H1 (cell line): ENCODE data around the gene BCL2L1. TPM values are rescaled to one million over a fixed set of nuclear protein-coding genes. Genes with fewer than 3 reads are reported as not detected.

ENCODE experiments used
- CTCF ChIA-PET: fragments of 300-600 bp; sonication (Branson Sonifier 250); formaldehyde crosslinking; loops from one replicate; lab custom pipeline; 2021; ENCODE audit not compliant: partially characterized antibody; lab: Charles Lee
- POLR2A ChIA-PET: fragments of 300-600 bp; sonication (Branson Sonifier 250); formaldehyde crosslinking; loops from one replicate; lab custom pipeline; 2021; ENCODE audit warnings: inconsistent platforms; ENCODE audit not compliant: partially characterized antibody; lab: Charles Lee
- DNase-seq, 2 experiments: peaks; one replicate each; pipeline versions ENCODE4 v3.0.0 to v3.0.0-alpha.2; 2010 to 2022; ENCODE audit warnings: low spot score in 2 of 2, low read depth in 1 of 2, mixed read lengths in 1 of 2
- FAIRE-seq: peaks from 2 replicates; lab custom pipeline; 2011; peaks lifted over from hg19 to GRCh38; lab: Jason Lieb, UNC
- H2AFZ ChIP-seq: 2 replicates; pipeline ENCODE4 v1.8.1; 2012; ENCODE audit warnings: low read length, inconsistent platforms
- H2AK5ac ChIP-seq: 2 replicates; pipeline ENCODE4 v1.6.1; 2013; ENCODE audit warnings: low read depth, low read length
- H2BK120ac ChIP-seq: replicated peaks from 2 replicates; pipeline ENCODE3; 2013; ENCODE audit warnings: low read depth, low read length, inconsistent platforms
- H2BK12ac ChIP-seq: 2 replicates; pipeline ENCODE4 v1.6.1; 2013; ENCODE audit warnings: low read depth, low read length
- H2BK15ac ChIP-seq: 2 replicates; pipeline ENCODE4 v1.6.1; 2013; ENCODE audit warnings: low read length
- H2BK20ac ChIP-seq: 2 replicates; pipeline ENCODE4 v1.6.1; 2013; ENCODE audit warnings: low read length
- H2BK5ac ChIP-seq: 2 replicates; pipeline ENCODE4 v1.6.1; 2013; ENCODE audit warnings: low read depth, low read length
- H3K14ac ChIP-seq: 2 replicates; pipeline ENCODE4 v1.6.1; 2013; ENCODE audit warnings: inconsistent platforms; ENCODE audit not compliant: insufficient read length
- H3K18ac ChIP-seq: 2 replicates; pipeline ENCODE4 v1.6.1; 2013; ENCODE audit warnings: low read length; ENCODE audit errors: extremely low read depth
- H3K23ac ChIP-seq: 2 replicates; pipeline ENCODE4 v1.6.1; 2013; ENCODE audit warnings: inconsistent platforms; ENCODE audit not compliant: insufficient read length
- H3K23me2 ChIP-seq: 2 replicates; pipeline ENCODE4 v1.6.1; 2013; ENCODE audit warnings: low read depth, low read length
- H3K27ac ChIP-seq: 2 replicates; pipeline ENCODE4 v1.6.1; 2011; ENCODE audit warnings: low read depth, low read length, inconsistent platforms
- H3K27me3 ChIP-seq, 4 experiments: replicated peaks in 1 of 4; 1 replicate in 1 of 4; 2 replicates in 3 of 4; pipeline versions ENCODE4 v1.6.1 to v1.8.1; 2011 to 2013; ENCODE audit warnings: low read length in 3 of 4, mild to moderate bottlenecking in 3 of 4, inconsistent platforms in 2 of 4, mixed read lengths in 2 of 4, moderate library complexity in 1 of 4; ENCODE audit not compliant: control insufficient read depth in 3 of 4, insufficient read depth in 3 of 4; ENCODE audit errors: extremely low read depth in 1 of 4
- H3K36me3 ChIP-seq, 4 experiments: 2 replicates each; pipeline versions ENCODE4 v1.6.1 to v1.8.1; 2011 to 2013; ENCODE audit warnings: mild to moderate bottlenecking in 4 of 4, low read length in 3 of 4, moderate library complexity in 2 of 4, control low read depth in 1 of 4, inconsistent platforms in 1 of 4; ENCODE audit not compliant: insufficient read depth in 4 of 4, control insufficient read depth in 2 of 4
- H3K4ac ChIP-seq: replicated peaks from 2 replicates; pipeline ENCODE3; 2013; ENCODE audit warnings: low read length, low read depth, mixed read lengths, inconsistent platforms; ENCODE audit not compliant: insufficient read length
- H3K4me1 ChIP-seq, 4 experiments: replicated peaks in 1 of 4; 1 replicate in 1 of 4; 2 replicates in 3 of 4; pipeline versions ENCODE4 v1.6.1 to v1.8.1; 2011 to 2013; ENCODE audit warnings: low read length in 3 of 4, inconsistent platforms in 2 of 4, mixed read lengths in 1 of 4; ENCODE audit not compliant: insufficient read depth in 4 of 4, control insufficient read depth in 3 of 4
- H3K4me2 ChIP-seq, 2 experiments: 2 replicates each; pipeline versions ENCODE4 v1.6.1 to v1.8.1; 2011 to 2013; ENCODE audit warnings: low read depth in 2 of 2, low read length in 2 of 2, control low read depth in 1 of 2, inconsistent platforms in 1 of 2, mild to moderate bottlenecking in 1 of 2; ENCODE audit not compliant: insufficient read depth in 1 of 2
- H3K4me3 ChIP-seq, 4 experiments: fragments of 200-600, 300-600 bp in 1 of 4; sonication (generic), shearing (Covaris generic), sonication (Bioruptor Twin) in 1 of 4; 2 replicates each; pipeline versions ENCODE4 v1.5.1 to v1.8.1; 2011 to 2016; ENCODE audit warnings: low read length in 4 of 4, low read depth in 3 of 4, control low read depth in 2 of 4, inconsistent platforms in 2 of 4, mild to moderate bottlenecking in 2 of 4, mixed read lengths in 1 of 4, moderate library complexity in 1 of 4; ENCODE audit not compliant: insufficient read depth in 2 of 4; ENCODE audit errors: extremely low read depth in 1 of 4
- H3K56ac ChIP-seq: replicated peaks from 2 replicates; pipeline ENCODE3; 2013; ENCODE audit warnings: low read depth, mild to moderate bottlenecking, mixed read lengths, low read length, inconsistent platforms; ENCODE audit not compliant: insufficient read length
- H3K79me1 ChIP-seq: 2 replicates; pipeline ENCODE4 v1.6.1; 2013; ENCODE audit warnings: low read depth, low read length, control low read depth
- H3K79me2 ChIP-seq, 2 experiments: 2 replicates each; pipeline versions ENCODE4 v1.6.1 to v1.8.1; 2012 to 2013; ENCODE audit warnings: low read length in 2 of 2, mild to moderate bottlenecking in 2 of 2, inconsistent platforms in 1 of 2; ENCODE audit not compliant: insufficient read depth in 2 of 2, control insufficient read depth in 1 of 2
- H3K9ac ChIP-seq, 4 experiments: replicated peaks in 1 of 4; 1 replicate in 1 of 4; 2 replicates in 3 of 4; pipeline versions ENCODE4 v1.6.1 to v1.8.1; 2011 to 2013; ENCODE audit warnings: low read depth in 3 of 4, low read length in 3 of 4, control low read depth in 2 of 4, mild to moderate bottlenecking in 2 of 4, moderate library complexity in 2 of 4, inconsistent platforms in 1 of 4; ENCODE audit errors: extremely low read depth in 1 of 4
- H3K9me3 ChIP-seq, 2 experiments: 2 replicates each; pipeline versions ENCODE4 v1.6.1 to v1.8.1; 2012 to 2013; ENCODE audit warnings: mild to moderate bottlenecking in 2 of 2, moderate library complexity in 2 of 2, control low read depth in 1 of 2, inconsistent platforms in 1 of 2, low read depth in 1 of 2, low read length in 1 of 2, mixed read lengths in 1 of 2; ENCODE audit not compliant: insufficient read depth in 2 of 2
- H4K20me1 ChIP-seq, 2 experiments: replicated peaks in 1 of 2; 2 replicates each; pipeline versions ENCODE3 to v1.8.1; 2011 to 2013; ENCODE audit warnings: inconsistent platforms in 2 of 2, low read length in 2 of 2, mild to moderate bottlenecking in 1 of 2; ENCODE audit not compliant: insufficient read depth in 2 of 2, control insufficient read depth in 1 of 2
- H4K5ac ChIP-seq: 2 replicates; pipeline ENCODE4 v1.6.1; 2013; ENCODE audit warnings: low read length, low read depth, mixed read lengths, inconsistent platforms; ENCODE audit not compliant: insufficient read length
- H4K8ac ChIP-seq: 2 replicates; pipeline ENCODE4 v1.8.0; 2013; ENCODE audit warnings: mild to moderate bottlenecking, moderate library complexity, low read length, inconsistent platforms; ENCODE audit not compliant: insufficient read depth; ENCODE audit errors: extremely low read depth
- H4K91ac ChIP-seq: replicated peaks from 2 replicates; pipeline ENCODE3; 2013; ENCODE audit warnings: low read length, mixed read lengths, inconsistent platforms; ENCODE audit not compliant: insufficient read length
- PHF8 ChIP-seq: fragments of 200-600 bp; sonication (generic); conservative IDR thresholded peaks from 2 replicates; pipeline ENCODE4 v1.7.1; 2012; ENCODE audit warnings: low read depth, mild to moderate bottlenecking, inconsistent platforms, low read length, moderate library complexity
- WGBS, 2 experiments: shearing (Covaris generic) in 1 of 2; methylation state at CpG; one replicate each; pipeline versions ENCODE4 v1.1.6 to v1.1.7; 2013 to 2015; ENCODE audit warnings: low lambda C conversion rate in 2 of 2, mixed read lengths in 2 of 2, inconsistent platforms in 1 of 2, low coverage in 1 of 2, missing lambda C conversion rate in 1 of 2; ENCODE audit not compliant: insufficient replicate concordance in 2 of 2, insufficient coverage in 1 of 2, insufficient read length in 1 of 2; ENCODE audit errors: extremely low coverage in 1 of 2, missing lambda C conversion rate in 1 of 2; 5-methylcytosine and 5-hydroxymethylcytosine counted together
- polyA plus RNA-seq, 7 experiments: library from polyadenylated mRNA; depleted of rRNA in 3 of 7; stranded (reverse) in 5 of 7; unstranded in 2 of 7; fragments of >200 nt in 5 of 7; fragments of 200-250 nt in 2 of 7; gene quantifications; 1 replicate in 5 of 7; 2 replicates in 1 of 7; 4 replicates in 1 of 7; pipeline versions ENCODE4 v1.2.1 to v1.2.3, GENCODE V29; 2011 to 2013; ENCODE audit warnings: missing spikeins in 2 of 7, mixed read lengths in 2 of 7
- total RNA-seq: library from RNA; stranded (reverse); fragmentation: NEBNext Ultra II Directional; extraction: Animal tissue kit (Norgen Biotek cat#: 25700); gene quantifications from 2 replicates; pipeline ENCODE4 v1.2.1, GENCODE V29; 2021

The BCL2L1 gene
- total and polyA plus RNA-seq, 2 of the 8 experiments (the other 6 are each of a cell fraction or from before 2014, with no cell fraction given): 64.9 to 66.1 TPM

GRCh38 chr20:31709939-31710338 lies 12.7 kb downstream of the BCL2L1 start:
- no peak for FAIRE-seq
- Histone ChIP-seq H3K79me1 (peaks cover 14% of the 10 kb centered on the region), H3K4me3 (no peak overlapping the region), H3K4me1 (peaks cover 26 to 39% (median 36%) of the 10 kb centered on the region in 4 experiments), H2BK12ac (no peak overlapping the region; the same call in 1 of the 2 replicates), H2BK20ac (no peak overlapping the region), H3K27ac (no peak overlapping the region), H2BK120ac (no peak overlapping the region), H2AFZ (no peak overlapping the region), H2BK5ac (no peak overlapping the region), H4K91ac (no peak overlapping the region), H3K79me2 (peaks cover 11 to 90% of the 10 kb centered on the region in 2 experiments), H3K4ac (no peak overlapping the region), H3K4me2 (no peak overlapping the region), H3K9me3 (no peaks in the 10 kb centered on the region), H4K5ac (no peak overlapping the region), H3K18ac (no peak overlapping the region), H3K27me3 (no peaks in the 10 kb centered on the region), H3K14ac (no peak overlapping the region), H3K56ac (no peak overlapping the region), H4K8ac (no peak overlapping the region), H3K9ac (no peak overlapping the region), H2AK5ac (no peak overlapping the region), H3K23ac (no peak overlapping the region), H4K20me1 (peaks cover 2 to 10% of the 10 kb centered on the region in 2 experiments), H3K23me2 (no peaks in the 10 kb centered on the region), H3K36me3 (peaks cover 10 to 17% (median 13%) of the 10 kb centered on the region in 4 experiments; a peak in 7 of 8 replicates), H2BK15ac (no peak overlapping the region)
- ChIA-PET CTCF (interaction anchor here (1.6 to 5.6 kb wide), 3 partner anchors 11 to 47 kb away, joined by 7 to 52 read pairs (median 23); no protein-coding TSS in a partner anchor), POLR2A (interaction anchor here (1.5 to 6.2 kb wide), 3 partner anchors 12 to 48 kb away, joined by 6 to 85 read pairs (median 6); partner anchors contain the start of gene BCL2L1)
- no peak for DNase-seq
- 95% methylated on average over 5 of the region's 5 CpGs; no CpG with 5 or more reads in 1 of the 2 experiments for WGBS, 2 experiments
- TF ChIP-seq PHF8: no peak
